HepG2 (cell line): ENCODE data around the gene ZXDC. TPM values are rescaled to one million over a fixed set of nuclear protein-coding genes. Genes with fewer than 3 reads are reported as not detected.

Experiments
- AKAP8 ChIP-seq: sonication (generic); formaldehyde crosslinking; IDR thresholded peaks from 2 replicates; pipeline ENCODE4 v1.5.1; 2020; ENCODE audit warnings: mild to moderate bottlenecking, missing genetic modification reagents
- CBFB ChIP-seq: sonication (generic); formaldehyde crosslinking; IDR thresholded peaks from 2 replicates; pipeline ENCODE4 v1.4.0; 2020; ENCODE audit warnings: missing genetic modification reagents
- GTF3A ChIP-seq: sonication (generic); formaldehyde crosslinking; conservative IDR thresholded peaks from 2 replicates; pipeline ENCODE4 v1.4.0; 2020; ENCODE audit warnings: mild to moderate bottlenecking, missing genetic modification reagents
- IKZF1 ChIP-seq: fragments of 450-650 bp; IDR thresholded peaks from 2 replicates; pipeline ENCODE4 v1.7.1; 2016
- KDM4B ChIP-seq: sonication (generic); formaldehyde crosslinking; IDR thresholded peaks from 2 replicates; pipeline ENCODE4 v1.4.0; 2020; ENCODE audit warnings: missing genetic modification reagents
- NAIF1 ChIP-seq: sonication (generic); formaldehyde crosslinking; IDR thresholded peaks from 2 replicates; pipeline ENCODE4 v1.5.0; 2020; ENCODE audit warnings: mild to moderate bottlenecking, missing genetic modification reagents, borderline replicate concordance
- NFIB ChIP-seq: sonication (generic); formaldehyde crosslinking; IDR thresholded peaks from 2 replicates; pipeline ENCODE4 v1.9.0; 2021; ENCODE audit warnings: missing genetic modification reagents, mild to moderate bottlenecking, borderline replicate concordance
- RFXANK ChIP-seq: IDR thresholded peaks from 2 replicates; pipeline ENCODE4 v1.6.1; 2016
- TGIF2 ChIP-seq: IDR thresholded peaks from 2 replicates; pipeline ENCODE4 v1.6.1; 2016; ENCODE audit warnings: control low read depth, missing compliant biosample characterization
- ZIK1 ChIP-seq: sonication (generic); formaldehyde crosslinking; IDR thresholded peaks from 2 replicates; pipeline ENCODE4 v1.5.0; 2020; ENCODE audit warnings: mild to moderate bottlenecking, low read depth, missing genetic modification reagents, borderline replicate concordance
- ZNF569 ChIP-seq: sonication (generic); formaldehyde crosslinking; IDR thresholded peaks from 2 replicates; pipeline ENCODE4 v1.5.0; 2020; ENCODE audit warnings: mild to moderate bottlenecking, missing genetic modification reagents, moderate library complexity, borderline replicate concordance
- ZNF772 ChIP-seq: sonication (generic); formaldehyde crosslinking; IDR thresholded peaks from 2 replicates; pipeline ENCODE4 v1.5.0; 2020; ENCODE audit warnings: mild to moderate bottlenecking, missing genetic modification reagents
- polyA plus RNA-seq, 8 experiments: library from polyadenylated mRNA; depleted of rRNA in 3 of 8; stranded (reverse) in 7 of 8; unstranded in 1 of 8; fragments of >200 nt; fragmentation: Illumina TruSeq in 4 of 8; extraction: Trizol in 4 of 8; gene quantifications; 2 replicates each; pipeline versions ENCODE4 v1.2.1 to v1.2.3, GENCODE V29; 2011 to 2016; ENCODE audit warnings: low read depth in 4 of 8, missing spikeins in 1 of 8, mixed read lengths in 1 of 8; ENCODE audit not compliant: insufficient read depth in 1 of 8
- total RNA-seq, 5 experiments: library from RNA; depleted of rRNA; stranded (reverse); fragments of >200 nt; fragmentation: Illumina TruSeq; extraction: Trizol; gene quantifications; 2 replicates each; pipeline ENCODE4 v1.2.3, GENCODE V29; 2016; ENCODE audit warnings: low read depth in 1 of 5
- TF ChIP-seq, protein P1 (sequence below): sonication (generic); formaldehyde crosslinking; IDR thresholded peaks from 2 replicates; pipeline ENCODE4 v1.5.0; 2020; ENCODE audit warnings: mild to moderate bottlenecking, missing genetic modification reagents, borderline replicate concordance
- TF ChIP-seq, protein P2 (sequence below): IDR thresholded peaks from 2 replicates; pipeline ENCODE4 v1.6.1; 2016; ENCODE audit warnings: mild to moderate bottlenecking
- TF ChIP-seq, protein P3 (sequence below): sonication (generic); formaldehyde crosslinking; conservative IDR thresholded peaks from 2 replicates; pipeline ENCODE4 v1.4.0; 2020; ENCODE audit warnings: missing genetic modification reagents
- TF ChIP-seq, protein P4 (sequence below): sonication (generic); formaldehyde crosslinking; IDR thresholded peaks from 2 replicates; pipeline ENCODE4 v1.8.0; 2022; ENCODE audit warnings: missing genetic modification reagents, mild to moderate bottlenecking, moderate library complexity, borderline replicate concordance

Gene ZXDC
- total and polyA plus RNA-seq, 2 of the 13 experiments (the other 11 are each of a cell fraction or from before 2014, with no cell fraction given), result 17.6 to 21.2 TPM

DNA sequence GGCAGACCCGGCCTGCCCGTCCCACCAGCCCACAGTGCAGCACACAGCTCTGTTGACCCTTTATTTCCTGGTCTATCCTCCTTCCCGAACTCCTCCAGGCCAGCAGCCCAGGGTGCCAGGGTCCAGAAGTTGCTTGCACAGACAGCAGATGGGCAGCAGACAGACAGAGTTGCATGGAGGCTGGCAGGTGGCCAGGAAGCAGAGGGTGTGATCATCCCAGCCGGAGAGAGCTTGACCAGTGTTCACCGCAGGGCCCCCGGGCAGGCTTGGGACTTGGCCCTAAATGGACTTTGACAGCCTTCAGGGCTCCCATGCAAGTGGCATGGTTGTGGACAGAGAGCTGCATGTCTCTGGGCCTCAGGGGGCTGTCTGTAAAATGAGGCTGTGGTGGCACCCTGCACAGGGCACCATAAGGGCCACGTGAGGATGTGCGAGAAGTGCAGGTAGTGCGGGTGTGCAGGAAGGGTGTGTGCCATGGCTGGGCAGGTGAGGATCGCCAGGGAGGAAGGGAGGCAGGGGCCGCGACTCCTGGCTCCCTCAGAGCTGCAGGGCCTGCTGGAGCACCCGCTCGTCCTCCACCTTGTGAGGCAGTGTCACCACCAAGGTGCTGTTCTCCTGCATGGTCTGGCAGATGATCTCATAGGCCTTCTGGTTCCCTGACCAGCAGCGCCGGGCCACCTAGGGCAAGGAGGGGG lies 6.3 kb upstream of the ZXDC start (continued):
- TF ChIP-seq, protein P1, sequence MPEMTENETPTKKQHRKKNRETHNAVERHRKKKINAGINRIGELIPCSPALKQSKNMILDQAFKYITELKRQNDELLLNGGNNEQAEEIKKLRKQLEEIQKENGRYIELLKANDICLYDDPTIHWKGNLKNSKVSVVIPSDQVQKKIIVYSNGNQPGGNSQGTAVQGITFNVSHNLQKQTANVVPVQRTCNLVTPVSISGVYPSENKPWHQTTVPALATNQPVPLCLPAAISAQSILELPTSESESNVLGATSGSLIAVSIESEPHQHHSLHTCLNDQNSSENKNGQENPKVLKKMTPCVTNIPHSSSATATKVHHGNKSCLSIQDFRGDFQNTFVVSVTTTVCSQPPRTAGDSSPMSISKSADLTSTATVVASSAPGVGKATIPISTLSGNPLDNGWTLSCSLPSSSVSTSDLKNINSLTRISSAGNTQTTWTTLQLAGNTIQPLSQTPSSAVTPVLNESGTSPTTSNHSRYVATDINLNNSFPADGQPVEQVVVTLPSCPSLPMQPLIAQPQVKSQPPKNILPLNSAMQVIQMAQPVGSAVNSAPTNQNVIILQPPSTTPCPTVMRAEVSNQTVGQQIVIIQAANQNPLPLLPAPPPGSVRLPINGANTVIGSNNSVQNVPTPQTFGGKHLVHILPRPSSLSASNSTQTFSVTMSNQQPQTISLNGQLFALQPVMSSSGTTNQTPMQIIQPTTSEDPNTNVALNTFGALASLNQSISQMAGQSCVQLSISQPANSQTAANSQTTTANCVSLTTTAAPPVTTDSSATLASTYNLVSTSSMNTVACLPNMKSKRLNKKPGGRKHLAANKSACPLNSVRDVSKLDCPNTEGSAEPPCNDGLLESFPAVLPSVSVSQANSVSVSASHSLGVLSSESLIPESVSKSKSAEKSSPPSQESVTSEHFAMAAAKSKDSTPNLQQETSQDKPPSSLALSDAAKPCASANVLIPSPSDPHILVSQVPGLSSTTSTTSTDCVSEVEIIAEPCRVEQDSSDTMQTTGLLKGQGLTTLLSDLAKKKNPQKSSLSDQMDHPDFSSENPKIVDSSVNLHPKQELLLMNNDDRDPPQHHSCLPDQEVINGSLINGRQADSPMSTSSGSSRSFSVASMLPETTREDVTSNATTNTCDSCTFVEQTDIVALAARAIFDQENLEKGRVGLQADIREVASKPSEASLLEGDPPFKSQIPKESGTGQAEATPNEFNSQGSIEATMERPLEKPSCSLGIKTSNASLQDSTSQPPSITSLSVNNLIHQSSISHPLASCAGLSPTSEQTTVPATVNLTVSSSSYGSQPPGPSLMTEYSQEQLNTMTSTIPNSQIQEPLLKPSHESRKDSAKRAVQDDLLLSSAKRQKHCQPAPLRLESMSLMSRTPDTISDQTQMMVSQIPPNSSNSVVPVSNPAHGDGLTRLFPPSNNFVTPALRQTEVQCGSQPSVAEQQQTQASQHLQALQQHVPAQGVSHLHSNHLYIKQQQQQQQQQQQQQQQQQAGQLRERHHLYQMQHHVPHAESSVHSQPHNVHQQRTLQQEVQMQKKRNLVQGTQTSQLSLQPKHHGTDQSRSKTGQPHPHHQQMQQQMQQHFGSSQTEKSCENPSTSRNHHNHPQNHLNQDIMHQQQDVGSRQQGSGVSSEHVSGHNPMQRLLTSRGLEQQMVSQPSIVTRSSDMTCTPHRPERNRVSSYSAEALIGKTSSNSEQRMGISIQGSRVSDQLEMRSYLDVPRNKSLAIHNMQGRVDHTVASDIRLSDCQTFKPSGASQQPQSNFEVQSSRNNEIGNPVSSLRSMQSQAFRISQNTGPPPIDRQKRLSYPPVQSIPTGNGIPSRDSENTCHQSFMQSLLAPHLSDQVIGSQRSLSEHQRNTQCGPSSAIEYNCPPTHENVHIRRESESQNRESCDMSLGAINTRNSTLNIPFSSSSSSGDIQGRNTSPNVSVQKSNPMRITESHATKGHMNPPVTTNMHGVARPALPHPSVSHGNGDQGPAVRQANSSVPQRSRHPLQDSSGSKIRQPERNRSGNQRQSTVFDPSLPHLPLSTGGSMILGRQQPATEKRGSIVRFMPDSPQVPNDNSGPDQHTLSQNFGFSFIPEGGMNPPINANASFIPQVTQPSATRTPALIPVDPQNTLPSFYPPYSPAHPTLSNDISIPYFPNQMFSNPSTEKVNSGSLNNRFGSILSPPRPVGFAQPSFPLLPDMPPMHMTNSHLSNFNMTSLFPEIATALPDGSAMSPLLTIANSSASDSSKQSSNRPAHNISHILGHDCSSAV, result no peak
- TF ChIP-seq, protein P2, sequence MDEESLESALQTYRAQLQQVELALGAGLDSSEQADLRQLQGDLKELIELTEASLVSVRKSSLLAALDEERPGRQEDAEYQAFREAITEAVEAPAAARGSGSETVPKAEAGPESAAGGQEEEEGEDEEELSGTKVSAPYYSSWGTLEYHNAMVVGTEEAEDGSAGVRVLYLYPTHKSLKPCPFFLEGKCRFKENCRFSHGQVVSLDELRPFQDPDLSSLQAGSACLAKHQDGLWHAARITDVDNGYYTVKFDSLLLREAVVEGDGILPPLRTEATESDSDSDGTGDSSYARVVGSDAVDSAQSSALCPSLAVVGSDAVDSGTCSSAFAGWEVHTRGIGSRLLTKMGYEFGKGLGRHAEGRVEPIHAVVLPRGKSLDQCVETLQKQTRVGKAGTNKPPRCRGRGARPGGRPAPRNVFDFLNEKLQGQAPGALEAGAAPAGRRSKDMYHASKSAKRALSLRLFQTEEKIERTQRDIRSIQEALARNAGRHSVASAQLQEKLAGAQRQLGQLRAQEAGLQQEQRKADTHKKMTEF, result peak; percentile 32; the same call in 1 of the 2 replicates
- TF ChIP-seq CBFB, result no peak
- peak; percentile 24; the same call in 1 of the 2 replicates for TF ChIP-seq ZNF772
- no peak for TF ChIP-seq IKZF1
- TF ChIP-seq RFXANK, result no peak
- no peak for TF ChIP-seq ZNF569 (CRISPR knock-in tag)
- no peak for TF ChIP-seq NFIB
- no peak for TF ChIP-seq KDM4B (CRISPR knock-in tag)
- TF ChIP-seq, protein P3, sequence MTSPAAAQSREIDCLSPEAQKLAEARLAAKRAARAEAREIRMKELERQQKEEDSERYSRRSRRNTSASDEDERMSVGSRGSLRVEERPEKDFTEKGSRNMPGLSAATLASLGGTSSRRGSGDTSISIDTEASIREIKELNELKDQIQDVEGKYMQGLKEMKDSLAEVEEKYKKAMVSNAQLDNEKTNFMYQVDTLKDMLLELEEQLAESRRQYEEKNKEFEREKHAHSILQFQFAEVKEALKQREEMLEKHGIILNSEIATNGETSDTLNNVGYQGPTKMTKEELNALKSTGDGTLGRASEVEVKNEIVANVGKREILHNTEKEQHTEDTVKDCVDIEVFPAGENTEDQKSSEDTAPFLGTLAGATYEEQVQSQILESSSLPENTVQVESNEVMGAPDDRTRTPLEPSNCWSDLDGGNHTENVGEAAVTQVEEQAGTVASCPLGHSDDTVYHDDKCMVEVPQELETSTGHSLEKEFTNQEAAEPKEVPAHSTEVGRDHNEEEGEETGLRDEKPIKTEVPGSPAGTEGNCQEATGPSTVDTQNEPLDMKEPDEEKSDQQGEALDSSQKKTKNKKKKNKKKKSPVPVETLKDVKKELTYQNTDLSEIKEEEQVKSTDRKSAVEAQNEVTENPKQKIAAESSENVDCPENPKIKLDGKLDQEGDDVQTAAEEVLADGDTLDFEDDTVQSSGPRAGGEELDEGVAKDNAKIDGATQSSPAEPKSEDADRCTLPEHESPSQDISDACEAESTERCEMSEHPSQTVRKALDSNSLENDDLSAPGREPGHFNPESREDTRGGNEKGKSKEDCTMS, result no peak
- TF ChIP-seq GTF3A, result no peak
- no peak for TF ChIP-seq TGIF2
- TF ChIP-seq AKAP8 (CRISPR knock-in tag), result no peak
- TF ChIP-seq, protein P4, sequence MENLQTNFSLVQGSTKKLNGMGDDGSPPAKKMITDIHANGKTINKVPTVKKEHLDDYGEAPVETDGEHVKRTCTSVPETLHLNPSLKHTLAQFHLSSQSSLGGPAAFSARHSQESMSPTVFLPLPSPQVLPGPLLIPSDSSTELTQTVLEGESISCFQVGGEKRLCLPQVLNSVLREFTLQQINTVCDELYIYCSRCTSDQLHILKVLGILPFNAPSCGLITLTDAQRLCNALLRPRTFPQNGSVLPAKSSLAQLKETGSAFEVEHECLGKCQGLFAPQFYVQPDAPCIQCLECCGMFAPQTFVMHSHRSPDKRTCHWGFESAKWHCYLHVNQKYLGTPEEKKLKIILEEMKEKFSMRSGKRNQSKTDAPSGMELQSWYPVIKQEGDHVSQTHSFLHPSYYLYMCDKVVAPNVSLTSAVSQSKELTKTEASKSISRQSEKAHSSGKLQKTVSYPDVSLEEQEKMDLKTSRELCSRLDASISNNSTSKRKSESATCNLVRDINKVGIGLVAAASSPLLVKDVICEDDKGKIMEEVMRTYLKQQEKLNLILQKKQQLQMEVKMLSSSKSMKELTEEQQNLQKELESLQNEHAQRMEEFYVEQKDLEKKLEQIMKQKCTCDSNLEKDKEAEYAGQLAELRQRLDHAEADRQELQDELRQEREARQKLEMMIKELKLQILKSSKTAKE (CRISPR knock-in tag), result no peak
- TF ChIP-seq NAIF1 (CRISPR knock-in tag), result no peak
- TF ChIP-seq ZIK1 (CRISPR knock-in tag), result no peak
